H9 (cell line): ENCODE measurements around the gene SARS1. TPM values are rescaled to one million over a fixed set of nuclear protein-coding genes. Genes with fewer than 3 reads are reported as not detected.
A peak's percentile ranks its signal among the peaks of the same experiment; 100 is the strongest.

ENCODE experiments used
- DNase-seq: peaks from one replicate; pipeline ENCODE4 v3.0.0-alpha.2; 2017
- H2AFZ ChIP-seq: one replicate; pipeline ENCODE4 v1.6.1; 2013; ENCODE audit warnings: mild to moderate bottlenecking, low read length, control low read depth, moderate library complexity
- H2AK5ac ChIP-seq: 2 replicates; pipeline ENCODE4 v1.6.1; 2013; ENCODE audit warnings: low read length, control low read depth, mixed read lengths; ENCODE audit not compliant: insufficient read length
- H2BK120ac ChIP-seq: one replicate; pipeline ENCODE4 v1.6.1; 2013; ENCODE audit warnings: low read depth, mild to moderate bottlenecking, low read length, control low read depth, inconsistent platforms; ENCODE audit not compliant: poor library complexity, severe bottlenecking
- H2BK12ac ChIP-seq: 2 replicates; pipeline ENCODE4 v1.6.1; 2013; ENCODE audit warnings: low read length, control low read depth, mixed read lengths, low read depth; ENCODE audit not compliant: insufficient read length
- H2BK15ac ChIP-seq: 2 replicates; pipeline ENCODE4 v1.6.1; 2013; ENCODE audit warnings: low read depth, low read length, control low read depth
- H2BK20ac ChIP-seq: one replicate; pipeline ENCODE4 v1.6.1; 2013; ENCODE audit warnings: low read depth, mild to moderate bottlenecking, low read length, control low read depth, inconsistent platforms; ENCODE audit not compliant: poor library complexity, severe bottlenecking
- H2BK5ac ChIP-seq: 2 replicates; pipeline ENCODE4 v1.6.1; 2013; ENCODE audit warnings: low read length, control low read depth, mixed read lengths; ENCODE audit not compliant: insufficient read length
- H3K14ac ChIP-seq: 2 replicates; pipeline ENCODE4 v1.6.1; 2013; ENCODE audit warnings: low read length, control low read depth; ENCODE audit not compliant: insufficient read depth
- H3K18ac ChIP-seq: 2 replicates; pipeline ENCODE4 v1.6.1; 2013; ENCODE audit warnings: low read depth, mild to moderate bottlenecking, mixed read lengths, low read length, control low read depth; ENCODE audit not compliant: insufficient read length
- H3K23ac ChIP-seq: 2 replicates; pipeline ENCODE4 v1.6.1; 2013; ENCODE audit warnings: low read length, control low read depth, mixed read lengths, low read depth; ENCODE audit not compliant: insufficient read length
- H3K23me2 ChIP-seq: 2 replicates; pipeline ENCODE4 v1.6.1; 2013; ENCODE audit warnings: low read depth, mild to moderate bottlenecking, mixed read lengths, low read length, control low read depth; ENCODE audit not compliant: insufficient read length, poor library complexity, severe bottlenecking
- H3K27ac ChIP-seq: 2 replicates; pipeline ENCODE4 v1.5.1; 2013; ENCODE audit warnings: low read length, control low read depth, mixed read lengths, low read depth; ENCODE audit not compliant: insufficient read length
- H3K27me3 ChIP-seq: 2 replicates; pipeline ENCODE4 v1.6.1; 2013; ENCODE audit warnings: low read length, control low read depth, inconsistent platforms; ENCODE audit not compliant: insufficient read depth
- H3K4ac ChIP-seq: 2 replicates; pipeline ENCODE4 v1.6.1; 2013; ENCODE audit warnings: low read depth, mild to moderate bottlenecking, control low read depth, inconsistent platforms, low read length, moderate library complexity
- H3K4me1 ChIP-seq: 2 replicates; pipeline ENCODE4 v1.6.1; 2013; ENCODE audit warnings: low read length, control low read depth, inconsistent platforms; ENCODE audit not compliant: insufficient read depth
- H3K4me2 ChIP-seq: 2 replicates; pipeline ENCODE4 v1.6.1; 2013; ENCODE audit warnings: low read length, control low read depth, mixed read lengths; ENCODE audit not compliant: insufficient read length, insufficient read depth
- H3K56ac ChIP-seq: 2 replicates; pipeline ENCODE4 v1.6.1; 2013; ENCODE audit warnings: low read depth, mild to moderate bottlenecking, mixed read lengths, low read length, control low read depth; ENCODE audit not compliant: insufficient read length
- H3K79me1 ChIP-seq: 2 replicates; pipeline ENCODE4 v1.6.1; 2013; ENCODE audit warnings: low read depth, mild to moderate bottlenecking, moderate library complexity, low read length, control low read depth, inconsistent platforms; ENCODE audit not compliant: insufficient read depth, poor library complexity, severe bottlenecking
- H3K79me2 ChIP-seq: 2 replicates; pipeline ENCODE4 v1.6.1; 2013; ENCODE audit warnings: low read length, control low read depth, inconsistent platforms; ENCODE audit not compliant: insufficient read depth
- H3K9ac ChIP-seq: 2 replicates; pipeline ENCODE4 v1.6.1; 2013; ENCODE audit warnings: low read length, control low read depth, mixed read lengths; ENCODE audit not compliant: insufficient read length; ENCODE audit errors: extremely low read depth
- H3K9me3 ChIP-seq: one replicate; pipeline ENCODE4 v1.6.1; 2013; ENCODE audit warnings: low read depth, low read length, inconsistent platforms; ENCODE audit not compliant: control insufficient read depth
- H3T11ph ChIP-seq: one replicate; pipeline ENCODE4 v1.6.1; 2013; ENCODE audit warnings: mild to moderate bottlenecking, low read length, control low read depth, inconsistent platforms
- H4K20me1 ChIP-seq: one replicate; pipeline ENCODE4 v1.6.1; 2013; ENCODE audit not compliant: control insufficient read depth, insufficient read length, insufficient read depth
- H4K5ac ChIP-seq: 2 replicates; pipeline ENCODE4 v1.6.1; 2013; ENCODE audit warnings: low read depth, mild to moderate bottlenecking, mixed read lengths, low read length, control low read depth; ENCODE audit not compliant: insufficient read length
- H4K8ac ChIP-seq: replicated peaks from 2 replicates; pipeline ENCODE4 v1.6.1; 2013; ENCODE audit warnings: low read length, control low read depth, mixed read lengths, low read depth; ENCODE audit not compliant: insufficient read length
- H4K91ac ChIP-seq: 2 replicates; pipeline ENCODE4 v1.6.1; 2013; ENCODE audit warnings: low read depth, mild to moderate bottlenecking, moderate library complexity, mixed read lengths, low read length, control low read depth; ENCODE audit not compliant: insufficient read length
- H3K27ac Mint-ChIP-seq, 3 experiments: 2 replicates in 2 of 3; 3 replicates in 1 of 3; pipeline ENCODE4 v1.8.0; 2020 to 2021; ENCODE audit warnings: mixed read lengths in 3 of 3, mild to moderate bottlenecking in 1 of 3, moderate library complexity in 1 of 3
- H3K27me3 Mint-ChIP-seq: 2 replicates; pipeline ENCODE4 v1.8.0; 2021; ENCODE audit warnings: low read depth, mild to moderate bottlenecking, moderate library complexity, mixed read lengths
- H3K36me3 Mint-ChIP-seq, 3 experiments: 2 replicates in 2 of 3; 3 replicates in 1 of 3; pipeline ENCODE4 v1.8.0; 2020 to 2021; ENCODE audit warnings: low read depth in 3 of 3, mixed read lengths in 3 of 3; ENCODE audit not compliant: insufficient read depth in 1 of 3
- H3K4me1 Mint-ChIP-seq, 2 experiments: 2 replicates each; pipeline ENCODE4 v1.8.0; 2020; ENCODE audit warnings: mixed read lengths in 2 of 2
- H3K4me3 Mint-ChIP-seq, 2 experiments: 2 replicates in 1 of 2; 3 replicates in 1 of 2; pipeline ENCODE4 v1.8.0; 2020 to 2021; ENCODE audit warnings: mild to moderate bottlenecking in 2 of 2, mixed read lengths in 2 of 2, moderate library complexity in 1 of 2
- H3K9me3 Mint-ChIP-seq, 2 experiments: 2 replicates in 1 of 2; 3 replicates in 1 of 2; pipeline ENCODE4 v1.8.0; 2020; ENCODE audit warnings: mild to moderate bottlenecking in 2 of 2, mixed read lengths in 2 of 2, moderate library complexity in 1 of 2
- CTCF ChIP-seq: fragments of 200-600 bp; sonication (generic); conservative IDR thresholded peaks from 3 replicates; pipeline ENCODE4 v1.8.0; 2021; ENCODE audit warnings: antibody characterized with exemption, mild to moderate bottlenecking
- WGBS: extraction: QIAGEN DNeasy Blood & Tissue Kit; methylation state at CpG from one replicate; pipeline ENCODE4 v1.1.7; 2013; ENCODE audit warnings: missing lambda C conversion rate, low lambda C conversion rate, mixed read lengths; ENCODE audit not compliant: insufficient read length; ENCODE audit errors: extremely low coverage; 5-methylcytosine and 5-hydroxymethylcytosine counted together
- total RNA-seq: library from RNA; stranded (reverse); gene quantifications from 2 replicates; pipeline ENCODE4 v1.2.1, GENCODE V29; 2021

SARS1 gene
- total RNA-seq, 1 experiment from 2014 or later, result 139 TPM

GRCh38 chr1:109193653-109194590 lies 19.8 kb upstream of the SARS1 start:
- Histone ChIP-seq H4K20me1 (no peaks in the 10 kb centered on the region), H4K91ac (no peak overlapping the region), H2BK20ac (no peak overlapping the region), H3K56ac (no peak overlapping the region), H4K5ac (no peak overlapping the region), H3K27ac (no peak overlapping the region), H3K4me1 (no peaks in the 10 kb centered on the region), H2BK5ac (no peak overlapping the region), H2AFZ (no peak overlapping the region), H3K9ac (no peak overlapping the region), H3K79me1 (no peaks in the 10 kb centered on the region), H3K4me2 (no peak overlapping the region), H4K8ac (no peak overlapping the region), H2BK120ac (no peak overlapping the region), H3K9me3 (no peaks in the 10 kb centered on the region), H3K4ac (no peak overlapping the region), H3K79me2 (no peaks in the 10 kb centered on the region), H3K23me2 (no peaks in the 10 kb centered on the region), H3K14ac (no peak overlapping the region; the same call in 1 of the 2 replicates), H2AK5ac (no peak overlapping the region), H2BK15ac (no peak overlapping the region), H3K18ac (no peak overlapping the region), H3K23ac (no peak overlapping the region), H3T11ph (no peak overlapping the region), H3K27me3 (no peaks in the 10 kb centered on the region), H2BK12ac (no peak overlapping the region)
- Mint-ChIP-seq H3K27me3 (peaks cover 4% of the 10 kb centered on the region), H3K36me3 (no peaks in the 10 kb centered on the region), H3K9me3 (no peaks in the 10 kb centered on the region), H3K27ac (no peak overlapping the region), H3K4me1 (peaks cover 12% of the 10 kb centered on the region in 2 experiments), H3K4me3 (no peak overlapping the region)
- TF ChIP-seq CTCF, result peak; percentile 81
- WGBS, result no CpG with 5 or more reads among the region's 14 CpGs
- peak; percentile 43 for DNase-seq
